Thyroid gland (tissue), 4 donors: ENCODE data around the gene SH3TC1.

Experiments used
- CTCF ChIP-seq, 6 experiments: fragments of 200-600 bp in 3 of 6; fragments of 450-650 bp in 3 of 6; sonication (generic) in 3 of 6; IDR thresholded peaks; one replicate each; pipeline ENCODE4 v1.5.1; 2016 to 2019; ENCODE audit warnings: antibody characterized with exemption in 6 of 6, mild to moderate bottlenecking in 2 of 6, inconsistent platforms in 1 of 6, moderate library complexity in 1 of 6
- POLR2A ChIP-seq, 2 donors: fragments of 450-650 bp; IDR thresholded peaks; one replicate each; pipeline ENCODE4 v1.6.1; 2017; ENCODE audit warnings: antibody characterized with exemption in 2 of 2, mild to moderate bottlenecking in 2 of 2, moderate library complexity in 1 of 2

- TF ChIP-seq CTCF (IDR thresholded peaks at IDR 0.05) (no peak), POLR2A (IDR thresholded peaks at IDR 0.05) (no peak)
Measured at GRCh38 chr4:8159537-8160232, 39.4 kb upstream of the SH3TC1 start.
